Glomerular visceral epithelial cell (primary cell): ENCODE measurements around the gene WARS2.
"Not testable (repeated sequence)": the region's sequence is repeated elsewhere in the genome, so short reads cannot be mapped to it uniquely, and the experiment has no call there.

Source experiments
- DNase-seq: peaks from one replicate; pipeline ENCODE4 v3.0.0-alpha.2; 2016; ENCODE audit errors: extremely low spot score

Gene WARS2

DNA sequence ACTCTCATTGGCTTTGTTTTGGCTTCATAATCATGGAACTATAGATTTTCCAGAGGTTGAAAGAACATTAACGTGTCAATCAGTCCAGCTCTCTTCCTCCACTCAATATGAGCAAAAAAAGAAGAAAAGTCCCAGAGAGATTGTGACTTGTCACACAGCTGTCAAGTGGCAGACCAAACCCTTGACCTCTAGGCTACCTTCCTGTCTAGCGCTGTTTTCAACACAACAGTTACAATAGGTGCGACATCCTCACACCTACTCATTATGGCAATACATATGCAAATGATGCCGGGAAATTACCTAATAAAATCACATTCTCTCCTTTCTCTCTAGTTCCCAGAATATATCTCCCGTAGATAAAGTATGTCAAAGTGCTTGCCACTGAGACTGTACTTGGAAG lies 1.1 kb downstream of the WARS2 start:
- DNase-seq, result no peak

DNA sequence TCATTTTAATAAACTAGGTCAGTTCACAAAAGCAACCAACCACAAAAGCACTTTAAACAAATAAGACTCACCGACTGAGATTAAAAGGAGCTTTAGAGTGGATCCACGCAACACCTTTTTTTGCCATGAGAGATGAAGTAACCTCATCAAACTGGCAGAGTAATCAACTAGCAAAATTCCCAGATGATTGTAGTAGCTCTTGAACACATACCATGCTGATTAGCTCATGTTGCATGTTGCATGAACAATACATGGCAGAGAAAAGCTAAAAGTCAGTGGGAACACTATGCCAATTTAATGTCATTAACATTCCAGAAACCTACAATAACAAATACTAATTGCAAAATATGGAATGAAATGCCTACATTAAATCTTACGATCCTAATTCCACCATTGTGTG lies 4.1 kb downstream of the WARS2 start:
- peak; percentile 51 for DNase-seq

DNA sequence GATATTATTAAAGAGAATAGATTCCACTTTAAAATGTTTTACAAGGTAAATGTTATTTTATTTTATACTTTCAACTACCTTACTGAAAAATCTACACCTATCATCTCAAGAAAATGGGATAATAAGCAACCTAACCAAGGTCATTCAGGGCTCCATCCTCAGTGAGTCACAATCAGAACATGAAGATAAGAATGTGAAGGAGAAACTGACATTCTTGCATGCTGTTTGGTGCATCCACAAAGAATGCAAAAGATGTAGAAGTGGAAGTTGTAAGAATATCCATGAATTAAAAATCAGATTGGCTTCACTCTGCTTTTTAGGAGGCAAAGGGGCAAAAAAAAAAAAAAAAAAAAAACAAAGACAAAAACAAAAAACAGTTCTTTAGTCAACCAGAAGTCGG lies 6.5 kb downstream of the WARS2 start:
- DNase-seq, result peak; percentile 41

DNA sequence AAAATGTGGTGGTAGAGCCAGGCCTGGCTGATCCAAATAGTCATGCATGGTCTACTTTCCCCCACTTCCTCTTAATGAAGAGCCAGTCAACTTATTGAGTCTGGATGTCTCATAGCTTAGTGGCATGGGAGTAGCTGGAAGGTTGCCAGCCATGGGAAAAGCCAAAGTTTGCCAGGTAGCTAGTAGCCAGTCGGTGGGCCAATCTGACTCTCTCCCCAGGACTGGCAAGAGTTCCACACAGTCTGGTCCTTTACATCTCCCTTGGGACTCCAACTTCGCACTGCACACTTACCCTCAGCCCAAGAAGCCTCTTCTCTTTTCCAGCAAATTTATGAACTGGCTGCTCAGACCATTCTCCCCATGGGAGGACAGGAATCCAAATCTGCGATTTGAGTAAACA lies 8.3 kb downstream of the WARS2 start:
- DNase-seq, result peak; percentile 75

DNA sequence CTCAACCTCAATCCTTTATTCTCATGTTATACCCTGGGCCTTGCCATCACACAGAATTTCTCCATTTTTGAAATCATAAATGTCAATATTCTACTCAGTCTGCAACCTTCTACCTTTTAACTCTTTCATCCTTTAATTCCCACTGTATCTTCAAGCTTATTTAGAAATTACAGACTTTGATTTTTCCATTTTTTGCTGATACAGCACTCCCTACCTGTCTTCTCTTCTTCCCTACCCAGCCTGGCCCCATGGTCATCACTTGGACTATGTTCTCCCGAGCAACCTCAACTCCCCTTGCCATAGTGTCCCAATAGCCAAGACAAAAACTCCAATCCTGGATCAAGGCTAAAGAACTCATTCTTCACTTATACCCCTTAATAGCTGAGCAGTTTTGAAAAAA lies 14.6 kb downstream of the WARS2 start:
- DNase-seq, result no peak

DNA sequence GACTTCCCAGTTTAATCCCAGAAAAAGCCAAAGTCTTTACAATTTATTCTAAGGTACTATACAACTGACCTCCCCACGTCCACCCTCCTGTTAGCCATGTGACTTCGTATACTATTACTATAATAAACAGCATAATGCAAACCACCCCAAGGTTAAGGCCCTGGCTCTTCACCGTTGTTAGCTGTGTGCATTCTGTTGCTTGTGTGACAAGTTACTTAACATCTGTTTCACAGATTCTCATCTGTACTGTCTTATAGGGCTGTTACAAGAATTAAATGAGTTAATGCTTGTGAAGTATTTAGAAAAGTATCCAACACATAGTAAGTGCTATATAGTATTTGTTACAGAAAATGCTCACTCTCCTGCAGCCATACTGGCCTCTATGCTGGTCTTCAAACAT lies 15.7 kb downstream of the WARS2 start:
- no peak for DNase-seq

DNA sequence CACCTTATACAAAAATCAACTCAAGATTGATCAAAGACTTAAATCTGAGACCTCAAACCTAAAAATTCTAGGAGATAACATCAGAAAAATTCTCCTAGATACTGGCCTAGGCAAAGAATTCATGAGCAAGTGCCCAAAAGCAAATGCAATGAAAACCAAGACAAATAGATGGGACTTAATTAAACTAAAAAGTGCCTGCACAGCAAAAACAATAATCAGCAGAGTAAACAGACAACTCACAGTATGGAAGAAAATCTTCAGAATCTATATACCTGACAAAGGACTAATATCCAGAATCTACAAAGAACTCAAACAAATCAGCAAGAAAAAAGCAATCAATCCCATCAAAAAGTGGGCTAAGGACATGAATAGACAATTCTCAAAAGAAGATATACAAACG lies 18.6 kb downstream of the WARS2 start:
- not testable (repeated sequence) for DNase-seq

DNA sequence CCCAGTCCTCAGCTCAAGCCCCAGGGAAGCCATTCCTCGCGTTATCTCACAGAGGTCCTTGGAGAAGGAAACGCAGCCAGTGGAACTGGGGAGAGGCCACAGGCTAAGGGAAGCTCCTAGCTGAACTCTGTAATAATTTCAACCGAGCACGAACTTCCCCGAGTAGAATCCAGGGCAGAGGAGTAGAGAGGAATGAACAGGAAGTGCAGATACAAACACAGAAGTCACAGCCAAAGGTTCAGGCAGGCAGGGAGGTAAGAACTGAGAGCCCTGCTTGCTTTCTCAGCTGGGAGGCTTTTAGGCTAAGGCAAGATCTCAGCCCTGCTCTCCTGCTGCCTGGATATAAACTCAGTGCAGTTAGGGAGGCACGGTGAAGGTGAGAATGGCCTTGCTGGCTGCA lies 23.7 kb downstream of the WARS2 start:
- DNase-seq, result no peak

DNA sequence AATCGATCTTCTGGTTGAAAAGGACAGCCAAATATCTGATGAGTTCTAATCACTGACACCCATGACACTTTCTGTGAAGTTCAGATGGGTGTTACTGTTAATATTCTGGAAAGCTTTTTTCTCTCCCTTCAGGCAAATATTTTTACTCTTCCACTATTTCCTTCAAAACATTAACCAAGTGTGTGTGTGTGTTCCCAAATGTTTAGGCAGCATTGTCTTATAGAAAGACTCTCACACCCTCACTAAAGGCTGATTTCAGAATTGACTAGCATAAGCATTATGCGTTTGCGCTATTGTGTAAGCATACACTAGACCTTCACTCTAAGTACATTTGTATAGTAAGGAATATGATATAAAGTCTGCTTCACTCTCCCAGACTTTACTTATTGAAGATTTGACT lies 24.7 kb downstream of the WARS2 start:
- no peak for DNase-seq

DNA sequence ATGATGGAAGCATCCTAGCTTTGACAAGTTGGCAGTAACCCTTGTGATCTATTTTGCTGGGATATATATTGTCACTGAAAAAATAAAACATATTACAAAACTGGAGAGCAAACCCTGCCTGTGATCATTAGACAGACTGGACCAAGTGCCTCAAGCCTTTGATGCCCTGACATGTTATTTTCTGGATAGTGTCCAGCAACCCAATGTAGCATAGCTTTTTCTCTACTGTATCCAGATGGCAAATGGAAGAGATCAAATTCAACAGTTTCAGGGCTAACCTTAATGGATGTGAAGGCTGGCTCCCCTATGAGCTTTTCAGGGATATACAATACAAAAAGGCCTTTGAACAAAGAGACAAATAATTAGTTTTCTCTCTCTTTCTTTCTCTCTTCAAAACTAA lies 25.1 kb downstream of the WARS2 start:
- DNase-seq, result no peak

DNA sequence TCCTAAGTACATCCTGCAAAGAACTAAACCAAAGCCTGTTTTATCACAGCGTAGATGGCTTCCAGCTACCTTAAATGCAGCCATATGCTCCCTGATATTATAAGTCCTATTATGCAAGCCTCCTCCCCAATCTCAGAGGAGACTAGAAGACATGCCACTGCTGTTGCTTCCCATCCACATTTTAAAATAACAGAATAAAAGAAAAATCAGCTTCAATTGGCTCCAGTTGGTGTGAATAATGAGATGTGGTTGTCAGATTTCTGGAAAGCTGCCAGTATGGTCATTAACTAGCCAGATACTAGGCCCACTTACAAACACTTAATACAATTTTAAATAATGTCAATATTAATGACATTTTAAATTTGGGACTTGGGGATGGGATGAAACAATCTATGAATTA lies 25.7 kb downstream of the WARS2 start:
- no peak for DNase-seq

DNA sequence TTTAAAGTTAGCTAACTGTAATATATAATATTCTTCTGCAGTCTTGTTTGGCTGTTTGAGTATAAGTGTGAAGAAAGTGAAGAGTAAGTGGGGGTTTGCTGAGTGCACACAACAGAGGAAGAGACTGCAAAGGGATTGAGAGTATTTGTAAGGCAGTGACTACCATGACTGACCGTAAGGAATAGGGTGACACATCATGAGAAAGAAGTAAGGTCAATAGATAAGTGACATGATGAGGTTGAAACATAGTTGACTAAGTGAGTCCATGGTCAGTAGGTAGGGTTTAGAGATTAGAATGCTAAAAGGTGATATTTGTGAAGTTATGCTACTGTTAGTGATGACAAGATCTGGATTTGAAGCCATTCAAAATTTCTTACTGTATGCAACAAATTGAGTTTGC lies 27.7 kb downstream of the WARS2 start:
- DNase-seq, result no peak

DNA sequence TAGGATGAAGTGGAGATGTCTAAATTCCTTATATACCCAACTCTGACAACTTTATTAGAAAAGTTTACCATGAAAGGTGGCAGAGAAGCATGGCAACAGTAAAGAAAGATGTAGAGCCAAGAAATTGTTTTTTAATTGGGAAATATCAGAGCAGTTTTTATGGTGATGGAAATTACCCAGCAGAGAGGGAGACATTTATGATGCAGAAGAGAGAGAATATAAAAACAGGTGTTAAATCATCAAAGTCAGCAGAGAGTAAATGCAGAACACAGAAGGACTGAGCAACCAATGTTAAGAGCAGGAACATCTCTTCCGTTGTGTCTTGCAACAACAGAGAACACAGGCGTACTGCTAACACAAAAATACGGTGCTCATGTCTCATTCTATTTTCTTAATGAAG lies 28.2 kb downstream of the WARS2 start:
- no peak for DNase-seq

DNA sequence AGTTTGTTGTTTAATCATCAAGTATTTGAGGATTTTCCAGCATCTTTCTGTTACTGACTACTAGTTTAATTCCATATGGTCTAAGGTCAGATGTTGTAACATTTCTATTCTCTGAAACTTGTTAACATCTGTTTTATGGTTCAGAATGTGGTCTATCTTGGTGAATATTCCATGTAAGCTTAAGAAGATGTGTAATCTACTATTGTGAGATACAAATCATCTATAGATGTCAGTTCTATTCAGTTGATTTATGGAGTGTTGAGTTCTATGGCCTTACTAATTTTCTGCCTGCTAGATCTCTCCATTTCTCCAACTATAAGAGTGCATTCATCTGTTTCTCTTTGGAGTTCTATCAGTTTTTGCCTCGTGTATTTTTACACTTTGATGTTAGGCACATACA lies 31.5 kb downstream of the WARS2 start:
- DNase-seq, result no peak

DNA sequence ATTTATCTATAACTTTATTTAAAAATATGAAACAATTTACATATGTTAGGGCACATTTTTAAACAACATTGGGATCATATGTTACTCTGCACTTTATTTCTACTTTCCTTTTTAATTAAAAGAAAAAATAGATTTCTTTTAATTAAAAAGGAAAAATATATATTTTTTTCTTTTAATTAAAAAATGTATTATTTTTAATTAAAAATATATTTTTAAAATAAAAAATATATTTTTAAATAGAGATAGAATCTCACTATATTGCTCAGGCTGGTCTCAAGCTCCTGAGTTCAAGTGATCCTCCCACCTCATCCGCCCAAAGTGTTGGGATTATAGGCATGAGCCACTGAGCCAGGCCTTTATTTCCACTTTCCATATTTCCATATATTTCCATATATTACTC lies 36.7 kb downstream of the WARS2 start:
- DNase-seq, result no peak

DNA sequence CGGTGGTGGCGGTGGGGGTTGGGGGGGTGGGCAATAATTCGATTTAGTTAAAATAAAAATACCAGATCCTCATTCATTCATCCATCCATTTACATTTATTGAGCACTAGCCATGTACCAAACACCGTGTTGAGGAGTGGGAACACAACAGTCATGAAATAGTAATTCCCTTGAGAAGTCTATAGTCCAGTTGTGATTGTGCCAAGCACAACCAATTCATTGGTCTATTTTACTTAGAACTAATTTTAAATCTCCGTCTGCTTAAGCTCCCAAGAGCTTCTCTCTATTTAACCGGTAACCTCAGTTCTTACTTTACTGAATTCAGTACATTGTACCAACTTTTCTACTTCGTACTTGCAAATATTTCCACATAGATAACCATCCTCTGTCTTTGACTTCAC lies 38.4 kb downstream of the WARS2 start:
- DNase-seq, result no peak

DNA sequence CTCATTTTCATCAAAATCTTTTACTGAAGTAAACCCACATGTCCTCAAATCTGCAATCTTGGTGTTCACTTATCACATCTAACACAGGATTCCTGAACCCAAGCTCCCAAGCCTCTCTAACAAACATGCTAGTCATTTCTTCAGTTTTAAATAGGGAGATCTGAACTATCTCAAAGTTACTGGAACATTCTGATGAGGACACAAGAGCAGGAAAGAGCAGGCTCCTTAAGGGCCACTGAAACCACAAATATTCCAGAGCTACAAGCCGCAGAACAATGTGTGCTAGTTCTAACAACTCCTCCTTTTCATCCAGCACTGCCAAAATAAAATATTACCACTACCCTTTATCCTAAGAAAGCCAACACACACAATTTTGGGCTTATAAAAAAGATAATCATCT lies 38.9 kb downstream of the WARS2 start:
- peak; percentile 48 for DNase-seq

DNA sequence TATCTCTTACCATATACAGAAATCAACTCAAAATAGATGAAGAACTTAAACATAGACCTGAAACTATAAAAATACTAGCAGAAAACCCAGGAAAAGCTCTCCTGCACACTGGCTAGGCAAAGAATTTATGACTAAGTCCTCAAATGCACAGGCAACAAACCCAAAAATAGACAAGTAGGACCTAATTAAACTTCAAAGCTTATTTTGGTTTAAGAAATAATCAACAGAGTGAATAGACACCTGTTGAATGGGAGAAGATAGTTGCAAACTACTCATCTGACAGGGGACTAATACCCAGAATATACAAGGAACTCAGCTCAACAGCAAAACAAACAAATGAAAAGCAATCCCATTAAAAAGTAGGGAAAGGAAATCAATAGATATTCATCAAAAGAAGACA lies 40.7 kb downstream of the WARS2 start:
- DNase-seq, result no peak

DNA sequence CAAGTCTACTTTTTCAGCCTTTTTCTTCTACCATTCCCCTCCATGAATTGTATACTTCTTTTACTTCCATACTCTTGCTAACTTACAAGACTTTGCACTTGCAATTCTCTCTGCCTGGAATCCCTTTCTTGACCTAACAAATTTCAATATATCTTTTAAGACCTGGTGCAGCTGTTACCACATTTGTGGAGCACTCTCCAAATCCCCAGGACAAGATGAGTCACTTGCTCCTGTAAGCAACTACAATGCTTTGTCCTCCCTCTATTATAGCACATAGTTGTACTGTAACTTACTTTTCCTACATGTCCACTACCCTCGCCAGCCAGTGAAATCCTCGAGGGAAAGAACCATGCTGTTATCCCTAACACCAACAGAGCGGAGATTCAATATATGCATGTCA lies 43.1 kb downstream of the WARS2 start:
- DNase-seq, result no peak

DNA sequence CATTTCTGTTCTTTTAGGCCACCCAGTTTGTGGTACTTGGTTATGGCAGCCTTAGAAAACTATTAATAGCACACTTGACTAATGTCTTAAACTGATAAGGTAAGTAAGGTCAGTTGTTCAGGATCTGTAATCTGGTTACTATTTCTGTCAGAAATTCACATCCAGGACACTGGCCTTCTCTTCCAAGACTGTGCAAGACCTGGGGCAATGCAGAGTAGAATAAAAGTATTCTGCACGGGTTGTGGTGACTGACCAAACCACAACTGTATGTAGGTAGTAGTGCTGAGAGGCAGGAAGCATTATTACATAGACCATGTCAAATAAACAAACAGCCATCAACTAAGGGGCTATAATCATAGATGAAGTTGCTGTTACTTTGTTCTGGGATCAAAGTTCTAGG lies 46.7 kb downstream of the WARS2 start:
- no peak for DNase-seq

DNA sequence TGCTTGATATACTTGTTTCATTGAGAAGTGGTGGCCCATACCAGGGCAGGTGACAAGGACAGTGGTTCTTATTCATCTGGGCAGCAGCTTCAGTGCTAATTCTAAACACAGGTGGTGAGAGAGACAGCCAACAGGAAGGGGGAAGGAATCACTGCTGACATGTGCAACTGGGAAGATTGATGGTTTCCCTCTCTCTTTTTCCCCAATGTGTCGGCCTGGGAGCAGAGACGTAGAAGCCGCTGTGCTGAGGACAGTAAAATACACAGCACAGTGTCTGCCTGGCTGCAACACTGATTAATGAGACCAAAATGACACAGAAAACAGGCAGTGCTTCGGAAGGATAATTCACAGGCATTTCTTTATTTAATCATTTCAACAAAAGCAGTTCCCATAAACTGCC lies 48.8 kb downstream of the WARS2 start:
- DNase-seq, result no peak

DNA sequence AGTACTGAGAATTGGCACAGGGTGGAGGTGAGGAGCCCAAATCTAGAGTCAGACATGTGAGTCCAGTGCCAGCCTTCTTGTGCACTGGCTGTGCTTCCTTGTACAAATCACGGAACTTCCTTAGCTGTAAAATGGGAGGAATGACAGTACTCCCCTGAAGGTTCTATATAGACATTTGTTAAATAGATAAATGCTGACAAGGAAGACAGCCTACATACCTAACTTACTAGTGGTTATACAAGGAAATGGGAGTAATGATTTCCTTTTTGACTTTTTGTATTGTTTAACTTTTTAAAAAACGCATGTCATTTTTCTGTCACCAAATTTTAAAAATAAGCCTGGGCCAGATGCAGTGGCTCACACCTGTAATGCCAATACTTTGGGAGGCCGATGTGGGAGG lies 50.2 kb downstream of the WARS2 start:
- DNase-seq, result no peak

DNA sequence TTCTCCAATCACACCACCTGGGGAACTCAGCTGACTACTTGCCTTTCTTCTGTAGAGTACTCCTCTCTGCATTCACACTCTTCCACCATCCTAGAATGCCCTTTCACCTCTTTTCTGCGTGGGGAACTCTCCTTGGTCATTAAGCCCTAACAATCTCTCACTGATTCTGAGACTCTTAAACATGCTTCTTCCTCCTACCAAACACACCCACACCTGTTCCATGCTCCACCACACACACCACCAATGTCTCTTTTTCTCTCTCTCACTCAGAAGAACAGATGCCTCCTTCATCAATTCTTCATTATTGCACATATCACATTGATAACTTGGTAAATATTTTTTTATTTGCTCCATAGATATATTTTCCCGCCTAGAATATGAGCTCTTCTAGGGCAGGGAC lies 53.6 kb downstream of the WARS2 start:
- DNase-seq, result no peak

DNA sequence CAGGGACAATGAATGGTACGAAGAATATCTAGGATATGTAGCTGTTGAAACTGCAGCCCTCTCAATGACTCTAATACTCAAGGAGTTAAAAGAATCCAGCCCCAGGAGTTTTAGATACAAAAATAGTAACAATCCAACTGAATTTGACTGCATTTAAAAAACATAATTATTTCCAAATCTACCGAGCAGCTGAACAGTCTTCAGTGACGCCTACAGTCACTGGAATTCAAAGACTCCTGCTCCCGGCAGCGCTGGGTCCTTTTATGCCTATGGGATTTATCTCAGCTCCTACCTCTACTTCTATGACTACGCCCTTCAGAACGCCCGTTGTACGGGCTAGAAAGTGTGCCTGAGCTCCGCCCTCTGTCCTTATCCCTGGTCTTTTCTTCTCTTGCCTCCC lies 55.7 kb downstream of the WARS2 start:
- no peak for DNase-seq

DNA sequence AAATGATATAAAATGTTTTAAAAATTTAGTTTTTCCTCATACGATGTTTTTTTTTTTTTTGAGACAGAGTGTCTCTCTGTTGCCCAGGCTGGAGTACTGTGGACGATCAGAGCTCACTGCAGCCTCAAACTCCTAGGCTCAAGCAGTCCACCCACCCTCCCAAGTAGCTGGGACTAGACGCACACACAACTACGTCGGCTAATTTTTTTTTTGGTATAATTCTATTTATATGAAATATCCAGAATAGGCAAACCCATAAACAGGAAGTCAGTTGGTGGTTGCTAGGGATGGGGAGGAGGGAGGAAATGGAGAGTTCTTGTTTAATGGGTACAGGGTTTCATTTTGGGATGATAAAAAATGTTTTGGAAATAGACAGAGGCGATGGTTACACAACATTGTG lies 56.5 kb downstream of the WARS2 start:
- no peak for DNase-seq
